ENCODE data around the gene C4orf36. TPM values are rescaled to one million over a fixed set of nuclear protein-coding genes. Genes with fewer than 3 reads are reported as not detected.

The C4orf36 gene
- total and polyA plus RNA-seq, 9 donors = 0.74 to 4.3 (median 1.6) TPM; not detected in 2

DNA sequence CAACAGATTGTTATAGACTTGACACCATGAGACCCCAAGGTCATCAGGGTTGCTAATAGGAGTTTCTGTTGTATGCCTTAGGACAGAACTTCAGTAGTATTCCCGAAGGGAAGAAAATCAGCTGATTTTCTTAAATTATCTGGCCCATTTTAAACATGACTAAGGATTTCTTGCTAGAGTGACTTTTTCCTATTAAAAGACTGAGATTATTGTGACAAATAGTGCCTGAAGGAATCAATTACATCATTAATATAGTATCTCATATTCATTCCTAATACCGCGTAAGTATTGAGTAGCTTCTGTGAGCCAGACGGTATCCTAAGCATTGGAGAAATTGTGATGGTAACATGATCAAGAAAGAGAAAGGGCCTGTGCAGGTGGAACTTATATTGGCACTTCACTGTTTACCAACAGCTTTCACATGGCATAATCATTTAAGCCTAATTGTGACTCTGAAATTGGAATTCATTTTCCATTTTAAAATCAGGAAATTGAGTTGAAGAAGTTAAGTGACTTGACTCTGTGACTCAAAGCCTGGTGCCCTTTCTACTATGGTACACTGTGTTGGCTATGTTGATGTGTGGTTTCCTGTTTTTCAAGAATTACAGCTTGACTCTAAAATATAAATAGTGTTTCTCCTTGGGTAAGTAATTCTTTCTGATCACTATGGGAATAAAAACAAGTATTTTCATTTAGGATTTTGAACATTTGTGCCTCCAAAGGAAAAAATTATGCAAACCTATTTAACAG, 46.7 kb upstream of the C4orf36 start:
- intact Hi-C loops (cut with DNase I) = loop anchor here (5.0 to 10.0 kb wide), 4 partner anchors 66 to 286 kb away; partner anchors contain the start of gene KLHL8 (in 1 of the 4)
- H3K27me3 ChIP-seq = no peaks in the 10 kb centered on the region
- H3K4me1 ChIP-seq (ENCODE audit: insufficient read depth) = no peaks in the 10 kb centered on the region
- H3K9me3 ChIP-seq = no peaks in the 10 kb centered on the region
- H3K36me3 ChIP-seq = no peaks in the 10 kb centered on the region
- TF ChIP-seq, protein P1, sequence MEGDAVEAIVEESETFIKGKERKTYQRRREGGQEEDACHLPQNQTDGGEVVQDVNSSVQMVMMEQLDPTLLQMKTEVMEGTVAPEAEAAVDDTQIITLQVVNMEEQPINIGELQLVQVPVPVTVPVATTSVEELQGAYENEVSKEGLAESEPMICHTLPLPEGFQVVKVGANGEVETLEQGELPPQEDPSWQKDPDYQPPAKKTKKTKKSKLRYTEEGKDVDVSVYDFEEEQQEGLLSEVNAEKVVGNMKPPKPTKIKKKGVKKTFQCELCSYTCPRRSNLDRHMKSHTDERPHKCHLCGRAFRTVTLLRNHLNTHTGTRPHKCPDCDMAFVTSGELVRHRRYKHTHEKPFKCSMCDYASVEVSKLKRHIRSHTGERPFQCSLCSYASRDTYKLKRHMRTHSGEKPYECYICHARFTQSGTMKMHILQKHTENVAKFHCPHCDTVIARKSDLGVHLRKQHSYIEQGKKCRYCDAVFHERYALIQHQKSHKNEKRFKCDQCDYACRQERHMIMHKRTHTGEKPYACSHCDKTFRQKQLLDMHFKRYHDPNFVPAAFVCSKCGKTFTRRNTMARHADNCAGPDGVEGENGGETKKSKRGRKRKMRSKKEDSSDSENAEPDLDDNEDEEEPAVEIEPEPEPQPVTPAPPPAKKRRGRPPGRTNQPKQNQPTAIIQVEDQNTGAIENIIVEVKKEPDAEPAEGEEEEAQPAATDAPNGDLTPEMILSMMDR (IDR thresholded peaks at IDR 0.05) = no peak
- TF ChIP-seq EP300 (IDR thresholded peaks at IDR 0.05) = no peak
- TF ChIP-seq POLR2A (IDR thresholded peaks at IDR 0.05) = no peak
- DNase-seq = no peak
- no peak overlapping the region for H3K4me3 ChIP-seq
- H3K27ac ChIP-seq = no peak overlapping the region
- 84 to 92% (median 91%) methylated on average over 4 of the region's 4 CpGs for WGBS, 3 donors

DNA sequence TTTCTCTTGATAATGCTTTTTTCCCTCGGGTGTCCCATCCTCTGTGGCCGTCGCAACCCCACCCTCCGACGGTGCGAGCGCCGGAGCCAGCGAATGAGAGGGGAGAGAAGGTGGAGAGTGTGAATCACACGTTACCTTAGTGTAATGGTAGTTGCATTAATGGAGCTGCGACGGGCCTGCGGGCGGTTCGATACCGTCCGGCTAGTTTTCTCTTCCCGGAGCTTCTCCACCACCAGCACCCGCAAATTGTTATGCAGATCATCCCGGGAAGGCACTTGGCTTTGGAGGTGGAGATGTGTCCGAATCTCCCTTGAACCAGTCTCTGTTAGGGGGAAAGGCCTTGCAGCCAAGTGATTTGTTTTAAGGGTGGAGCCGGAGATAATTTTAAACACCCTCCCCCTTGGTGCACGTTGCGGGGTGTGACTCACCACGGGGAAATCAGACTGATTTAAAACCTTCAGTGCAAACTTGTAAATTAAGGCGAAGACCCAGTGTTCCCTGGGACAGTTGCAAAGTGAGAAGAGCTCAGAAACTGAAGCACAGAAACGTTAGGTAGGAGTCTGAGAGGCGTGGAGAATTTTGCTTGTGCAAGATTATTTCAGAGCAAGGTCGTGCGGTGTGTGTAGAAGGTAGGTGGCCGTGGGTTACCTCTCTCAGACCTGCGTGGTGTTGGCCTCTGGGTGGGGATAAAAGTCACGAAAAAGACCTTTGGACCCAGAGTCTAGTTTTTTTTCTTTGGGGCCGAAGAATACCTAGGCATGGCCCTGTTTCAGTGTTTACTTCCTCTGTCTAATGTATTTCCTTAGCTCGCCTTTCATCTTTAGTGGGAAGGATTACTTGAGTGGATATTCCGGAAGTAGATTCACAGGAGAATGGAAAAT, 43.9 kb upstream of the C4orf36 start:
- Histone ChIP-seq H3K4me3 (peak overlapping the region; percentile 91), H3K4me1 (ENCODE audit: insufficient read depth) (peaks cover 2% of the 10 kb centered on the region), H3K27me3 (no peaks in the 10 kb centered on the region), H3K27ac (peak overlapping the region in 1 of 2 donors; percentile 82), H3K36me3 (no peaks in the 10 kb centered on the region), H3K9me3 (no peaks in the 10 kb centered on the region)
- WGBS, 3 donors = 13 to 17% (median 16%) methylated on average over 36 of the region's 36 CpGs
- DNase-seq = peak; percentile 43 to 71 (median 50)
- intact Hi-C loops (cut with DNase I) = loop anchor here (2.0 to 10.0 kb wide), 5 partner anchors 69 to 289 kb away; partner anchors contain the start of gene KLHL8 (in 1 of the 4)
- TF ChIP-seq, protein P1 (IDR thresholded peaks at IDR 0.05) = no peak
- peak; percentile 39 for TF ChIP-seq POLR2A (IDR thresholded peaks at IDR 0.05)

DNA sequence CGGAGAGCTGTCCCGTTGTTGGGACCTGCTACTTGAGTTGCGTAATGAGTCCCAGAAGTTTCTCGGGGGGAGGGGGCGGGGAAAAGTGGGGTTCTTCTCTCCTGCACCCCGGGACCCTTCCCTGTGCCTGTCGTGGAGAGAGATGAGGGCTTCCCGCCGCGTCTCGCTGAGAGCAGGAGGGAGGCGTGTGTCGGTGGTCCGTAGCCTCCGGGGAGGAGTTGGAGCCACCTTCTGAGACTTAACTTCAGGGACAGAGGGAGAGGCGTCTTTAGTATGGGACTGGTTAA, 43.3 kb upstream of the C4orf36 start:
- WGBS, 3 donors = 0 to 3% (median 2%) methylated on average over 16 of the region's 16 CpGs
- Histone ChIP-seq H3K36me3 (no peaks in the 10 kb centered on the region), H3K4me3 (peak overlapping the region; percentile 91), H3K27me3 (no peaks in the 10 kb centered on the region), H3K9me3 (no peaks in the 10 kb centered on the region), H3K27ac (peak overlapping the region; percentile 59 to 82), H3K4me1 (ENCODE audit: insufficient read depth) (peaks cover 2% of the 10 kb centered on the region)
- TF ChIP-seq EP300 (IDR thresholded peaks at IDR 0.05) (no peak), POLR2A (IDR thresholded peaks at IDR 0.05) (no peak)
- TF ChIP-seq, protein P1 (IDR thresholded peaks at IDR 0.05) = no peak
- intact Hi-C loops (cut with DNase I) = loop anchor here (2.0 to 10.0 kb wide), 5 partner anchors 69 to 289 kb away; partner anchors contain the start of gene KLHL8 (in 1 of the 4)
- DNase-seq = no peak

- Histone ChIP-seq H3K27ac (peak within 1 kb of the TSS; percentile 59 to 82), H3K4me3 (peak within 1 kb of the TSS; percentile 91), H3K4me1 (ENCODE audit: insufficient read depth) (peaks cover 2% of the 10 kb centered on the region), H3K9me3 (no peaks in the 10 kb centered on the region), H3K36me3 (no peaks in the 10 kb centered on the region), H3K27me3 (no peaks in the 10 kb centered on the region)
- intact Hi-C loops (cut with DNase I) = loop anchor here (2.0 to 10.0 kb wide), 5 partner anchors 70 to 290 kb away; partner anchors contain the start of gene KLHL8 (in 1 of the 4)
- DNase-seq = peak; percentile 87 to 92 (median 88)
- 1% methylated on average over 44 to 96 of the region's 97 CpGs for WGBS, 3 donors
- TF ChIP-seq EP300 (IDR thresholded peaks at IDR 0.05) (peak; percentile 47), POLR2A (IDR thresholded peaks at IDR 0.05) (peak; percentile 75)
- TF ChIP-seq, protein P1 (IDR thresholded peaks at IDR 0.05) = peak; percentile 34 to 54 (median 39)
Measured at GRCh38 chr4:86934771-86935565, 42.7 kb upstream of the C4orf36 start, which contains the start of gene AFF1. Gene AFF1 (plus strand): TSS chr4:86935011. CDS start chr4:86948534, 13,523 bp downstream.

Measured in ovary (tissue), 9 donors.